HG03460 (cell line): ENCODE measurements around the gene COL13A1.

Source experiments
- ATAC-seq: cut with Tn5 transposase; IDR thresholded peaks from one replicate; pipeline ENCODE4 v1.9.1; 2021; ENCODE audit not compliant: unreplicated experiment

The COL13A1 gene

GRCh38 chr10:69801434-69802315, at the start of gene COL13A1:
Gene COL13A1 (plus strand): TSS chr10:69801906. CDS start chr10:69802424, 518 bp downstream.
- no peak for ATAC-seq

- no peak for ATAC-seq
These were observed 49.2 kb upstream of the COL13A1 start for GRCh38 chr10:69752479-69752878.

- ATAC-seq: no peak
These were observed 45.4 kb upstream of the COL13A1 start for GRCh38 chr10:69756279-69756678.

GRCh38 chr10:69757206-69757552, 44.5 kb upstream of the COL13A1 start:
- ATAC-seq: no peak

- ATAC-seq: no peak
These were observed 44.0 kb upstream of the COL13A1 start for GRCh38 chr10:69757553-69758309.

GRCh38 chr10:69758310-69758728, 43.4 kb upstream of the COL13A1 start:
- no peak for ATAC-seq

- ATAC-seq: no peak
These were observed 42.1 kb upstream of the COL13A1 start for GRCh38 chr10:69759641-69760040.

- no peak for ATAC-seq
These were observed 41.6 kb upstream of the COL13A1 start for GRCh38 chr10:69760072-69760471.

- ATAC-seq: no peak
These were observed 40.4 kb upstream of the COL13A1 start for GRCh38 chr10:69761320-69761719.

GRCh38 chr10:69766161-69766910, 35.4 kb upstream of the COL13A1 start:
- no peak for ATAC-seq

GRCh38 chr10:69767793-69768192, 33.9 kb upstream of the COL13A1 start:
- no peak for ATAC-seq

- ATAC-seq: no peak
These were observed 33.3 kb upstream of the COL13A1 start for GRCh38 chr10:69768386-69768785.

- no peak for ATAC-seq
These were observed 32.2 kb upstream of the COL13A1 start for GRCh38 chr10:69769395-69769992.

- no peak for ATAC-seq
These were observed 28.6 kb upstream of the COL13A1 start for GRCh38 chr10:69772933-69773704.

GRCh38 chr10:69774596-69774995, 27.1 kb upstream of the COL13A1 start:
- ATAC-seq: no peak

- no peak for ATAC-seq
These were observed 21.6 kb upstream of the COL13A1 start for GRCh38 chr10:69780077-69780476.

- no peak for ATAC-seq
These were observed 20.1 kb upstream of the COL13A1 start for GRCh38 chr10:69781576-69781975.

GRCh38 chr10:69783515-69783914, 18.2 kb upstream of the COL13A1 start:
- no peak for ATAC-seq

GRCh38 chr10:69786791-69787190, 14.9 kb upstream of the COL13A1 start:
- ATAC-seq: no peak

- ATAC-seq: no peak
These were observed 14.0 kb upstream of the COL13A1 start for GRCh38 chr10:69787681-69788080.
